HG02870 (cell line): ENCODE measurements around the gene DMAC2L.
A peak's percentile ranks its signal among the peaks of the same experiment; 100 is the strongest.
"Not testable (repeated sequence)": the region's sequence is repeated elsewhere in the genome, so short reads cannot be mapped to it uniquely, and the experiment has no call there.

Experiments
- ATAC-seq: cut with Tn5 transposase; IDR thresholded peaks from one replicate; pipeline ENCODE4 v1.9.1; 2021; ENCODE audit warnings: mild to moderate bottlenecking, moderate library complexity; ENCODE audit not compliant: unreplicated experiment

The DMAC2L gene

DNA sequence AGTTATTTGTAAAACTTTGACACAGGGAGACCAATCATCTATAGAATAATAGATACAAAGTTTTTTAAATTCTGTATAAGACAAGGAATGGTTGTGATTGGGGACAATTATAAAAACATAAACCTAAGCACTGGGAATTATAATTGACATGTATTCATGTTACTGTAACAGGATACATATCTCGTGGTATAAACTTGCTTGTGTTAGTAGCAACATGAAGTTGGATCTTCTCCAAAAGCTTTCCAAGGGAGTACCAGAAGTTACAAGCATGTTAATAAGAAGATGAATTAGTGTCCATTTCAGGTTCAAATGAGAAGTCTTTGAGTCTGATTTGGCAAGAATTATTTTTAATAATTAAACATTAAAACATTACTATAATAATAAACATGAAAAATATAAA, 42.4 kb downstream of the DMAC2L start:
- ATAC-seq: no peak

DNA sequence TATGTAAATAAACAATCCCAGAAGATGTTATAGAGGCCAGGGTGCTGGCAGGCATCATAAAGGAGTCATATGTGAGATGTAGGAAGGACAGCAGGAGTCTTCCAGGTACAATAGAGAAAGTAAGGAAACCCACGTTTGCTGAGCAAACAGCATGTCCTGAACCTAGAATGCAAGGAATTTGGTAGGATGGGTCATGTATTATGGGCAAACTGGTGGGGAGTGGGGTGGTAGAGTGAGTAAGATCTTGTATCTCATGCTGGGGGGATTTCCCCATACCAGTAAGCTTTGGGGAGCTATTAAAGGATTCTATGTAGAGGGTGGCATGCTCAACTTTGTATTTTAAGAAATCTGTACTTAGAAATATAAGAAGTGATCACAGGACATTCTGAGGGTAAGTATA, 43.6 kb downstream of the DMAC2L start:
- ATAC-seq: no peak

DNA sequence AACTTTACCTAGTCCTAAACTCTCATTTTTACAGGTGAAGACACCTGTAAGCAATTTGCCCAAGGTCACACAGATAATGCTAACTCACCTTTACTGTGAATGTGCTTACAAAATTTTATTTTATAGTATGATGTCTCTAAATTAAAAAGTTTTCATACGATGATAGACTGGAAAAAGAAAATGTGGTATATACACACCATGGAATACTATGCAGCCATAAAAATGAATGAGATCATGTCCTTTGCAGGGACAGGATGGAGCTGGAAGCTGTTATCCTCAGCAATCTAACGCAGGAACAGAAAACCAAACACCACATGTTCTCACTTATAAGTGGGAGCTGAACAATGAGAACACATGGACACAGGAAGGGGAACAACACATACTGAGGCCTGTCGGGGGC, 44.2 kb downstream of the DMAC2L start:
- ATAC-seq: not testable (repeated sequence)

DNA sequence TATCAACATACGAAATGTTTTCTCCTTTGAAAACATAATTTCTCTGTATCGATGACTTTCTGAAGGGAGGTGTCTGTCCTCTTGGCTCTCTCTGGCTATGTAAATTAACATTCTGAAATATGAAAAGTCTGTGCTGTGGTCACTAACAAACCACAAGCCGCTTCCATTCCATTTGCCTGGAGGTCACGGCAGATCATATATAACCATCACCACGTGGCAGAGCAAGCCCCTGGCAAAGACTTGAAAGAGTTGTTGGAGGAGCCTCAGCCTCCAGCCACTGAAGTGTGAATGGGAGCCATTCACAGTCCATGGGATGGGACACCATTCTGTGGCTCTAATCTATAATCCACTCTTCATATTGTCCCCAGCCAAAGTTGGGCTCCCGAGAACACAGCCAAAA, 45.0 kb downstream of the DMAC2L start:
- peak; percentile 62 for ATAC-seq

DNA sequence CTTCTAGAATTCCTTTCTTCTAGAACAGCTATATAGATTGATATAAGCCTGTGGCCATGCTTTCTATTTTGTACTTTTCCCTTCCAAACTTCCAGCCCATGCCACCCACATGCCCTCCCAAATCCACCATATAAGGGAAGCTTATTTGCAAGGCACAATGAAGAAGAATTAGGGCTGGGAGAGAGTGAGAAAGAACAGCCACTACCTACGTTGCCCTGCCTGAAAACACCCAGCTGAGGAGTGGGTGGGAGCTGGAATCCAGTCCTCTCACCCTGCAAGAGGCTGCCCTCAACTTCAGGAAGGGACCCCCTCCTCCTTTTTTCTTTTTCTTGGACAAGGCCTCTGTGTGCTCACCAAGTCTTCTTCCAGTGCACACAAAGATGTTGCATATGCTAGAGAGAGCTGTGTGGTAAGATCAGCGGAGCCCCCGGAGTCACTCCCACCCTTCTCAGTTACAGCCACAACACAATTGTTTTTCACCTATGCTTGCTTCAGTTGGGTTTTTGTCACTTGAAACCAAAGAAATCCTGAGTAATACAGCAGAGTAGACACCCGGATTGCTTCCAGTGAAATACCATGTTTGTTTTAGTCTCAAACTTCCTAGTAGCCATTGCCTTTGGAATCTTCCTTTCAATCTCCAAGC, 45.8 kb downstream of the DMAC2L start:
- ATAC-seq: no peak

DNA sequence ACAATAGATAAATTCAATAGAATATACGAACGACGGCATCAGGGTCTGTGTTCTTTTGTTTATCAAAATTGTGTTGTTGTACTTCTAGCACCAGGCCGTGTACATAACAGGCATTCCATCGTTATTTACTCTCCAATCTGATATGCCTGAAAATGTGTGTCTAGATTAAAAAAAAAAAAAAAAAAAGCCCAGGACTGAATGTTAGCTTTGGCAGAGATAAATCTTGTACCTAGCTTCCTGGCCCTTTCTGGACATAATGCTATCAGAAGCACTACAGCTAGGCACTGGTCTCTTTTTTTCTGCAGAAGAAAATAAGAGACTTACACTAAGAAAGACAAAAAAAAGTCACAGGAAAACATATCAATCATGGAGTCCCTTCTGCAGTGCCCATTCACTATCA, 47.5 kb downstream of the DMAC2L start:
- ATAC-seq: no peak

DNA sequence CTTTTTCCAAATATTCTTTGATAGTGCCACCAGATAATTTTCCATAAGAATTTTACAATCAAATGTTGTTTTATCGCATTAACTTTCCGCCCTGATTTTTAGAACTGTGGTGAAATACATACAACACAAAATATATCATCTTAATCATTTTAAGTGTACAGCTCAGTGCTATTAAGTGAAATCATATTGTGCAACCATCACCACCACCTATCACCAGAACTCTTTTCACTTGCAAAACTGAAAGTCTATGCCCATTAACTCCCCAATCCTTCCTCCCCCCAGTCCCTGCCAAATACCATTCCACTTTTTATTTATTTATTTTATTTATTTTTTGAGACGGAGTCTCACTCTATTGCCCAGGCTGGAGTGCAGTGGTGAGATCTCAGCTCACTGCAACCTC, 48.0 kb downstream of the DMAC2L start:
- ATAC-seq: no peak

DNA sequence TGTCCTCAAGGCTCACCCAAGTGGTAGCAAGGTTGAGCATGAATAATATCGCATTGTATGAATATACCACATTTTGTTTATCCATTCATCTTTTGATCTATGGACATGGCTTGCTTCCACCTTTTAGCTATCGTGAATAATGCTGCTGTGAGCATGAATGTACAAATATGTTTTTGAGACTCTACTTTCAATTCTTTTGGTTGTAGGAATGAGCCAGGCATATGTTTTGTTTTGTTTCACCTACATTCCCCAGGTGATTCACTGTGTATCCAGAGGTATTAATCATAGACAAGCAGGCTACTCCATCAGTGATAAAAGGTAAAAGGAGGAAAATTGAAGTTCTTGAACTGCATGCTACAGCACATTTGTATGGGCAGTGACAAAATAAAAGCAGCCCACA, 48.7 kb downstream of the DMAC2L start:
- no peak for ATAC-seq

DNA sequence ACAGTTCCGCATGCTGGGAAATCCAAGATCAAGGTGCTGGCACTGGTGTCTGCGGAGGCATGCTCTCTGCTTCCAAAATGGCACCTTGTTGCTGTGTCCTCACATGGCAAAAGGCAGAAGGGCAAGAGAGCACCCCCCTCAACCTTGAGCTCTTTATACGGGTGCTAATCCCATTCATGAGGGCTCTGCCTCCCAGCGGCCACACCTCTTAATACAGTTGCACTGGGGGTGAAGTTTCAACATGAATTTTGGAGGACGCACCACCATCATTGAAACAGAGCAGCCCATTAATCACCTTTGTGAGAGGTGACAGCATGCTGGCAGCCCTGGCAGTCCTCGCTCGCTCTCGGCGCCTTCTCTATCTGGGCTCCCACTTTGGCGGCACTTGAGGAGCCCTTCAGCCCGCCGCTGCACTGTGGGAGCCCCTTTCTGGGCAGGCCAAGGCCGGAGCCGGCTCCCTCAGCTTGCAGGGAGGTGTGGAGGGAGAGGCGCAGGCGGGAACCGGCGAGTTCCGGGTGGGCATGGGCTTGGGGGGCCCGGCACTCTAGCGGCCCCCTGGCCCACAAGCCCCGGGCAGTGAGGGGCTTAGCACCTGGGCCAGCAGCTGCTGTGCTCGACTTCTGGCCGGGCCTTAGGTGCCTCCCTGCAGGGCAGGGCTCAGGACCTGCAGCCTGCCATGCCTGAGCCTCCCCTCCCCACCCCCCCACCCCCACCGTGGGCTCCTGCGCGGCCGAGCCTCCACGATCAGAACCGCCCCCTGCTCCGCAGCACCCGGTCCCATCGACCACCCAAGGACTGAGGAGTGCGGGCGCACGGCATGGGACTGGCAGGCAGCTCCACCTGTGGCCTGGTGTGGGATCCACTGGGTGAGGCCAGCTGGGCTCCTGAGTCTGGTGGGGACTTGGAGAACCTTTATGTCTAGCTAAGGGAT, 49.6 kb downstream of the DMAC2L start:
- ATAC-seq: not testable (repeated sequence)

DNA sequence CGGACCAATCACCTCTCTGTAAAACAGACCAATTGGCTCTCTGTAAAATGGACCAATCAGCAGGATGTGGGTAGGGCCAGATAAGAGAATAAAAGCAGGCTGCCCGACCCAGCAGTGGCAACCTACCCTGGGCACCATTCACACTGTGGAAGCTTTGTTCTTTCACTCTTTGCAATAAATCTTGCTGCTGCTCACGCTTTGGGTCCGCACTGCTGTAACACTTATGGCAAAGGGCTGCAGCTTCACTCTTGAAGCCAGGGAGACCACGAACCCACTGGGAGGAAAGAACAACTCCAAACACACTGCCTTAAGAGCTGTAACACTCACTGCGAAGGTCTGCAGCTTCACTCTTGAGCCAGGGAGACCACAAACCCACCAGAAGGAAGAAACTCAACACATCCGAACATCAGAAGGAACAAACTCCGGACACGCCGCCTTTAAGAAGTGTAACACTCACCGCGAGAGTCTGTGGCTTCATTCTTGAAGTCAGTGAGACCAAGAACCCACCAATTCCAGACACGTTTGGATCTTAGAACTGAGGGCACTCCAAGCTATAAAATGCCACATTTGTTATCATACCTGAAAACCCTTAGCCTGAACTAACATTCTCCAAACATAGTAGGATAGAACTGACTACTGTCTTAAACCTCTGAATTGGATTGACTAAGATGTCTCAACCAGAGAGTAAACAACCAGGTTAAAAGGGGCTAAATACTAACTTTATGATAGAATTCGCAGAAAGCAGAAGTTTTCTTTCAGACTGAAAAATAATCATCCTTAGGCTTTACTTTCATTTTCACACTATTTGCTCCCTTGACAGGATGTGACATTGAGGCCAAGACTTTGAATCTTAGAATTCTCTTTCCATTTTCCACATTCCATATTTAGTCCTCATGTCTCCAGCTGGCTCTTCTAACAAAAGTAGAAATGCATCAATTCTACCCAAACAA, 50.9 kb downstream of the DMAC2L start:
- ATAC-seq: peak; percentile 24

DNA sequence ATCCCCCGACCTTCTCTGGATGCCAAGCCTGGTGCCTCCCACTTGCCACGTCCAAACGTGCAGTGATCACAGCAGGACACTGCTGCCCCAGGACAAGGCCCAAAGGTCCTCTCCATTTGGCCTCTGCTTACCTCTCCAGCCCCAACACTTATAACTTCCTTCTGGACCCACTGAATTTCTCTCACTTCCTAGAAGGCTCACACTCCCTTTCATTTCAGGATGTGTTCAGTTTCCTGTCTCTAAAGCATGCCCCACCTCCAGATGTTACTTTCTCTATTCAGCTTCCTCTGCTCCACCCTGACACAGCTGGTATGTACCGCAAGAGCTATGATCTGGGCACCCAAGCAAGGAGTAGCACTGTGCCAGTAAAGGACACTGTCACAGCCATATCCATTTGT, 51.6 kb downstream of the DMAC2L start:
- peak; percentile 93 for ATAC-seq

DNA sequence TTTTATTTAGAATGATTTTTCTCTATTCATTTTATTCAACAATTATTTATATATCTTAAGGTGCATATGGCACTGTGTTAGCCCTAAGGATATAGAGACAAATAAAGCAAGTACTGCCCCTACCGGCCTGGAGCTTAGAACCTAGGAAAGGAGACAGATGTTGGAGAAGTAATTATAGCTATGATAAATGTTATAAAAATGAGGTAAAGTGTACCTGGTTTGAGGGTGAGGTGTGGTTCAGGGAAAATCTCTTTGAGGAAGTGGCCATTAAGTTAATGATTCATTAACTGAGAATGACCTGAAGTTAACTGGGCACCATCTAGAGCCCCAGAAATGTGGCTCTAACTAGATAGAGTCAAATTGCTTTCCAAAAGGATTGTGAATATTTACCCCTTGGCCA, 52.7 kb downstream of the DMAC2L start:
- no peak for ATAC-seq

DNA sequence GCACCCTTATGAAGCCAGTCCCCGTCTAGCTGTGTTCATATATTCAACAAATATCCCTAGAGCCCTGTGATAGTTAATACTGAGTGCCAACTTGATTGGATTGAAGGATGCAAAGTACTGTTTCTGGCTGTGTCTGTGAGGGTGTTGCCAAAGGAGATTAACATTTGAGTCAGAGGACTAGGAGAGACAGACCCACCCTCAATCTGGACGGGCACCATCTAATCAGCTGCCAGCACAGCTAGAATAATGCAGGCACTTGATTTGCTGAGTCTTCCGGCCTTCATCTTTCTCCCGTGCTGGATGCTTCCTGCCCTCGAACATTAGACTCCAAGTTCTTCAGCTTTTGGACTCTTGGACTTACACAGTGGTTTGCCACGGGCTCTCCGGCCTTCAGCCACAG, 53.4 kb downstream of the DMAC2L start:
- ATAC-seq: not testable (repeated sequence)

DNA sequence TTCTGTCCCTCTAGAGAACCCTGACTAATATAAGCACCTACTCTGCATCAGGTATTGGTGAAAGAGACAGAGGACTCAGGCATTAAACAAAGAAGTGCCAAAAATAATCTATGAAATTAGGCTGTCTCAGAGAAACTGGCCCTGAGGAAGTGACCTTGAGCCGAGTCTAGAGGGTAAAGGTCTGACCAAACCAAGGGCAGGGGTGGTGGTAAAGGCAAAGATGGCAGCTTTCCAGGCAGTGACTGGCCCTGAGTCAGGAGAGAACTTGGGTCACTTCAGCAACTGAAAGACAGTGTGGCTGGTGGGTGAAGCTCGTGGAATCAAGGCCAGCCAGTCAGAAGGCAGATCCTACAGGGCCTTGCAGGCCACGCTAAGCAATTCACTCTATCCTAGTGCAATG, 54.0 kb downstream of the DMAC2L start:
- no peak for ATAC-seq

DNA sequence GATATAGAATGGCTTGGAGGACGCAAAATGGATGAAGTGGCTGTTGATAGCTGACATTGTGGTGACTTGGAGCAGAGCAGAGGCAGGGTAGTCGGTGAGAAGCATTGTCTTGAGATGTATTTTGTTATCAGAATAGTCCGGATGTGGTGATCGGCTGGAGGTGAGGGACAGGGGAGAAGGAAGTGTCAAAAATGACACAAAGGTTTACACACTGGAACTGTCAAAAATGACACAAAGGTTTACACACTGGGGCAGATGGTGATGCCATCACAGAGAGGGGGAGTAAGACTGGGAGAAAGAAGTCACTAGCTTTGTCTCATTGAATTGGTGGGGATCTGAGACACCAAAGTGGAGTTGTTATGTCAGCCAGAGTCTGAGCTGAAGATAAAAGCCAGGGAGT, 54.5 kb downstream of the DMAC2L start:
- no peak for ATAC-seq

DNA sequence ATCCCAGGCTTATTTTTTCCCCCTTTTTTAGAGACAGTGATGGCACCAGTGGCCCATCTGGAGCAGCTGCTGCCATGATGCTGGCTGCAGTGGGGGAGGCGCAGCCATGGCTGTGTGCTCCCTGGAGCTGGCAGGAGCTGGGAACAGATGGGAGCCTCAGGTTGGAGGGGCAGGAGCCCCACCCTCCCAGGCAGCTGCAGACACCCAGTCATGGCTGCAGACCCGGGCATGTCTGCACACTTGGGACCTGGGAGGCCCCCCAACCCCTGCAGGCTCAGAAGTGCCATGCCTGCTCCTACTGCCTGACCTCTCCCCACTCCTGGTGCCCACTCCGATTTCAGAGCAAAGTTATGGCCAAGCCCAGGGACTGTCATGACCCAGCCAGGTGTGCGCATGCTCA, 59.4 kb downstream of the DMAC2L start:
- ATAC-seq: no peak

DNA sequence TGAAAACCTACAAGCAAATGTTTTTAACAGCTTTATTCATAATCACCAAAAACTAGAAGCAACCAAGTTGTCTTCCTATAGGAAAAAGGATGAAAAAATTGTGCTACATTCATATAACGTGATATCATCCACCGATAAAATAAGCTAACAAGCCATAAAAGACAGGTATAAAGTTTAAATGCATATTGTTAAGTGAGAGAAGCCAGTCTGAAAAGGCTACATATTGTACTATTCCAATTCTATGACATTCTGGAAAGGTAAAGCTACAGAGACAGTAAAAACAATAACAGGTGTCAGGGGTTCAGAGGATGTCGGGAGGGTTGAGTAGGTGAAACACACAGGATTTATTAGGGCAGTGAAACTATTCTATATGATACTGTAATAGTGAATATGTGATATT, 61.8 kb downstream of the DMAC2L start:
- no peak for ATAC-seq

DNA sequence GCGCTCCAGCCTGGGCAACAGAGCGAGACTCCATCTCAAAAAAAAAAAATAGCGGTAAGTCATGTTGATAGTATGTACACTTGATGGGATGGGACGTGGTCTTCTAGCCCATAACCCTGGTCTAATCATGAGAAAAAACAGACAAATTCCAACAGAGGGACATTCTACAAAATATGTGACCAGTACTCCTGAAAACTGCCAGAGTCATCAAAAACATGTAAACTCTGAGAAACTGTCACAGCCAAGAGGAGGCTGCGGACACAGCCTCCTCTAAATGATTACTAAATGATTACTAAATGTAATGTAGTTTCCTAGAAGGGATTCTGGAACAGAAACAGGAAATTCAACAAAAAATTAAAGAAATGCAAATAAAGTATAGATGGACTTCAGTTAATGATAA, 63.6 kb downstream of the DMAC2L start:
- no peak for ATAC-seq
